GM12878 (cell line): ENCODE data around the gene SIDT1.

Experiments used
- BRCA1 ChIP-seq: IDR thresholded peaks from 2 replicates; pipeline ENCODE4 v1.6.1; 2011; ENCODE audit warnings: low read depth, low read length, improper control_type of control experiment
- RCOR1 ChIP-seq: conservative IDR thresholded peaks from 2 replicates; pipeline ENCODE4 v1.6.1; 2012; ENCODE audit warnings: low read depth, low read length, improper control_type of control experiment
- ZBTB40 ChIP-seq: fragments of 450-650 bp; IDR thresholded peaks from 2 replicates; pipeline ENCODE4 v1.6.1; 2016; ENCODE audit warnings: mild to moderate bottlenecking, moderate library complexity, borderline replicate concordance
- ZNF274 ChIP-seq: IDR thresholded peaks from one replicate; pipeline ENCODE4 v1.8.0; 2011; ENCODE audit not compliant: insufficient read length, insufficient read depth
- TF ChIP-seq, protein P1 (sequence below), 3 experiments: IDR thresholded peaks in 2 of 3; conservative IDR thresholded peaks in 1 of 3; 2 replicates each; pipeline ENCODE4 v1.5.1; 2011; ENCODE audit warnings: low read depth in 3 of 3, low read length in 3 of 3, mild to moderate bottlenecking in 3 of 3, control low read depth in 2 of 3, moderate library complexity in 2 of 3, inconsistent platforms in 1 of 3, mixed read lengths in 1 of 3; ENCODE audit not compliant: control insufficient read depth in 2 of 3, insufficient read depth in 1 of 3; ENCODE audit errors: extremely low read depth in 1 of 3

DNA sequence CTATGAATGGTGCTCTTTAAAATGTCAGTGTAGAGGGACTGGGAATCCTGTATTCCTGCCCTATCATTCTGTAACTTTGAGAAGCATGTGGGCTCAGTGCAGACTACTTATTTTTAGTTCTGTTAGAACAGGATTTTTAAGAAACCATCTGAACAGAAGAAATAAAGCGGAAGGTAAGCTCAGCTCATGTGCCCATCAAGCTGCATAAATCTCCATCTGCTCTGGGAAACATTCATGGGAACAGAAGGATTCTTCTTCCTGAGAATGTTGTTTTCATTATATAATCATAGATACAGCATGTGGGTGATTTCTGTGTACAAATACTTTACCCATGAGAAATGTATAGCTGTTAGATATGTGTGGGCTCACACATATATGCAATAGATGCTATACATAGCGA lies 69.9 kb downstream of the SIDT1 start:
- TF ChIP-seq, protein P1, sequence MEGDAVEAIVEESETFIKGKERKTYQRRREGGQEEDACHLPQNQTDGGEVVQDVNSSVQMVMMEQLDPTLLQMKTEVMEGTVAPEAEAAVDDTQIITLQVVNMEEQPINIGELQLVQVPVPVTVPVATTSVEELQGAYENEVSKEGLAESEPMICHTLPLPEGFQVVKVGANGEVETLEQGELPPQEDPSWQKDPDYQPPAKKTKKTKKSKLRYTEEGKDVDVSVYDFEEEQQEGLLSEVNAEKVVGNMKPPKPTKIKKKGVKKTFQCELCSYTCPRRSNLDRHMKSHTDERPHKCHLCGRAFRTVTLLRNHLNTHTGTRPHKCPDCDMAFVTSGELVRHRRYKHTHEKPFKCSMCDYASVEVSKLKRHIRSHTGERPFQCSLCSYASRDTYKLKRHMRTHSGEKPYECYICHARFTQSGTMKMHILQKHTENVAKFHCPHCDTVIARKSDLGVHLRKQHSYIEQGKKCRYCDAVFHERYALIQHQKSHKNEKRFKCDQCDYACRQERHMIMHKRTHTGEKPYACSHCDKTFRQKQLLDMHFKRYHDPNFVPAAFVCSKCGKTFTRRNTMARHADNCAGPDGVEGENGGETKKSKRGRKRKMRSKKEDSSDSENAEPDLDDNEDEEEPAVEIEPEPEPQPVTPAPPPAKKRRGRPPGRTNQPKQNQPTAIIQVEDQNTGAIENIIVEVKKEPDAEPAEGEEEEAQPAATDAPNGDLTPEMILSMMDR (IDR thresholded peaks at IDR 0.05 in 2 of 3, conservative IDR thresholded peaks at IDR 0.05 in 1 of 3; ENCODE audit: control insufficient read depth in 2 of 3, extremely low read depth in 1 of 3, insufficient read depth in 1 of 3, low read depth in 3 of 3, low read length in 3 of 3) = no peak
- TF ChIP-seq ZNF274 (no peak), BRCA1 (no peak), ZBTB40 (no peak), RCOR1 (no peak)
